GM18858 (cell line): ENCODE results near the gene R3HDML.

ENCODE experiments used
- ATAC-seq: cut with Tn5 transposase; IDR thresholded peaks from one replicate; pipeline ENCODE4 v1.9.1; 2021; ENCODE audit not compliant: unreplicated experiment

The R3HDML gene

DNA sequence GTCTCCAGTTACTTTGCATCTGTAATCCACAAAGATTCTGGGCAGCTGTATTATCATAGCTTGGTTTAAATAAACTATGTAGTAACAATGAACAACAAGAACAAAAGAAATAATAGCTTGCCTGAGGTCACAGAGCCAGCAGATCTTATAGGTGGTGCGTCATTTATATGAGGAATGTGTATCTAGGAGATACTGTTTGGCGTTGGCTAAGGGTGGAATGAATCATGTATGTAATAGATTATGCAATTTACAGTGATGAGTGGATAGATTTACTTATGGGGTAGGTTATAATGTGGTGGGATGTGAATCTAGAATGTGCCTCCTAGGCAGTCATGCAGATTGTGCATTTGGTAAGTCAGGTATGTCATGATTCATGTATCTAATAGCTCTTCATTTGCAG, 61.5 kb downstream of the R3HDML start:
- ATAC-seq: no peak

DNA sequence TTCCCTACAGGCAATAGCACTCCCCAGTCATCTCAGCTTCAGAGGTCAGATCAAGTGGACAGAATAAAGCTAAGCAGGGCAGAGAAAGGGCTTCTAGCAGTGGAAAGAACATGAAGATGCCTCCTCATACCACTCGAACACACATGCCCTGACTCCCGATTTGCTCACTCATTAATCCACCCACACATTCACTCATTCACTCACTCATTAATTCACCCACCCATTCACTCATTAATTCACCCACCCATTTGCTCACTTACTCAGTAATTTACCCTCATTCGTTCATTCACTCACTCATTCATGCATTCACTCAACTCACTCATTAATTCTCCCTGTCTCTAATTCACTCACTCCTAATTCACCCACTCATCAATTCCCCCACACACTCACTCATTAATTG, 62.6 kb downstream of the R3HDML start:
- no peak for ATAC-seq

DNA sequence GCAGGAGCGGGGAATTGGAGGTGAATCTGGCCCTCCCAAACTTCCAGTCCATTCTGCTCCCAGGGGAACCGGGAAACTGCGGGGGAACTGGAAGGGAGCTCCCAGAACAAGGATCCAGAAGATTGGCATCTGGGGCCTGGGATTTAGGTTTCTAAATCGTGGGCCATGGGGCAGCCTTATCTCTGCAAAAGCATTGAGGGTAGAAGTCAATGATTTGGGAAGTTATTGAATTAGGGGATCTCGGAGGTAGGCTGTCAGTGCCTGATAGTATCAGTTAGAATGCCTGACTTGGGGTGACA, 63.8 kb downstream of the R3HDML start:
- no peak for ATAC-seq
